Measurements from ENCODE around the gene SALL1. TPM values are rescaled to one million over a fixed set of nuclear protein-coding genes. Genes with fewer than 3 reads are reported as not detected.

SALL1 gene
- total RNA-seq, 1 donor from 2014 or later, result not detected

GRCh38 chr16:51119973-51120729, 30.9 kb downstream of the SALL1 start:
- intact Hi-C loops (cut with micrococcal nuclease), result no loop called here
- DNase-seq (no peak), ATAC-seq (no peak)

GRCh38 chr16:51119556-51119955, 31.5 kb downstream of the SALL1 start:
- DNase-seq (no peak), ATAC-seq (no peak)
- intact Hi-C loops (cut with micrococcal nuclease), result no loop called here

- intact Hi-C loops (cut with micrococcal nuclease), result no loop called here
- DNase-seq (no peak), ATAC-seq (no peak)
Observed at GRCh38 chr16:51116353-51116752, 34.7 kb downstream of the SALL1 start.

GRCh38 chr16:51114382-51114781, 36.7 kb downstream of the SALL1 start:
- DNase-seq (no peak), ATAC-seq (no peak)
- intact Hi-C loops (cut with micrococcal nuclease), result no loop called here

GRCh38 chr16:51113236-51114125, 37.6 kb downstream of the SALL1 start:
- intact Hi-C loops (cut with micrococcal nuclease), result no loop called here
- ATAC-seq (no peak), DNase-seq (no peak)

- intact Hi-C loops (cut with micrococcal nuclease), result no loop called here
- no peak for ATAC-seq
- DNase-seq, result no peak
Observed at GRCh38 chr16:51112323-51112722, 38.7 kb downstream of the SALL1 start.

DNA sequence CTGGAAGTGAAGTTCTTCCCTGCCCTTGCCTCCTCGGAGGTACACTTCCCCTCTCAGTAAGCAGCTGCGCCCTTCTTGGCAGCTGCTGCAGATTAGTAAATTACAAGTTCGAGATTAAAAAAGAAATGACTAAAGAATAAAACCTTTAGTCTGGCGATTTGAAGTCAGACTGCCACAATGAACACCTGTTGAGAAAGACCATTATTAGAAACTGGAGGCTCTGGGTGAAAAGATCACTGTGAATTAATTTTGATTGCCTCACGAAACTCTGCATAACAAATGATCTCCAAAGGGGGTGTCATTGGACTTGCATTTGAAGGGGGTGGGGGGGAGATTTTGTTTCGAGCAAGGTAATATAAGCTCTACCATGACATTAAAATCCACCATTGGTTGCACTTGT, 39.3 kb downstream of the SALL1 start:
- intact Hi-C loops (cut with micrococcal nuclease), result no loop called here
- ATAC-seq (no peak), DNase-seq (no peak)

DNA sequence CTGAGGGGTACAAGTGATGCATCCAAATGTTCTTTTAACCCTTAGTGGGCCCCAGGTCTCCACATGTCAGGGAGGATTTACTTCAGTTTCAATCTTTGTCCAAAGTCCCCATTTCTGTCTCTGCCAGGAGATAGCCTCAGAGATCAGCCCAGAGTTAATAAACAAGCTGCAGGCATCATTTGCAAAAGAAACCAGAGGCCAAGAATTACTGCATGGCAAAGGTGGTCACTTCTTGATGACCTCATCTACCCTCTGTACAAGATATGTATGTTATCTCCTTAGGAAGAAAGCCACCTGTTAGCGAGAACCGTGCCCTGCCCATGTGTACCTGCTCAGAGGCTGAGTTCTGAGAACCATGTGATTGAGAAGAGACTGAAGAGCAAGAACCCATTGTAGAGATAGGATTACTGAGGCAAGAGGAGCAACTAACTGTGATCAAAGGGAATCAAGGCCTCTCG, 40.3 kb downstream of the SALL1 start:
- ATAC-seq (no peak), DNase-seq (no peak)
- intact Hi-C loops (cut with micrococcal nuclease), result no loop called here

GRCh38 chr16:51109173-51109572, 41.9 kb downstream of the SALL1 start:
- DNase-seq (no peak), ATAC-seq (no peak)
- intact Hi-C loops (cut with micrococcal nuclease), result no loop called here

- intact Hi-C loops (cut with micrococcal nuclease), result no loop called here
- ATAC-seq (no peak), DNase-seq (no peak)
Observed at GRCh38 chr16:51107742-51108141, 43.3 kb downstream of the SALL1 start.

- DNase-seq (no peak), ATAC-seq (no peak)
- intact Hi-C loops (cut with micrococcal nuclease), result no loop called here
Observed at GRCh38 chr16:51106535-51106934, 44.5 kb downstream of the SALL1 start.

DNA sequence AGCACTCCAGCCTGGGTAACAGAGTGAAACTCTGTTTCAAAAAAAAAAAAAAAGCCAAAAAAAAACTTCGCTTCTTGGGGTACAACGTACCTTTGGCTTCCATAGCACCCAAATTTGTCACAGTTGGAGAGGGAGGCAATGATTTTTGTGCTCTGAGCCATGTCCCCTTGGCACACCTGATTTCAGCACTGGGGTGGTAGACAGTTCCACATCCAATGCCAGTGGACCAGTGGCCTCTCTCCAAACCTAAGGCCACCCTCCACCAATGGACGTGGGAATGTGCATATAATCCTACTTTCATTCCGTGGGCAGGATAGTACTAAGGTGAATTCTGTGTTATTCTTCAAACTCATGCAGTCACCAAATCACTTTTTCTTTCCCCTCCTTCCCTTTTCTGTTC, 47.5 kb downstream of the SALL1 start:
- DNase-seq, result no peak
- intact Hi-C loops (cut with micrococcal nuclease), result no loop called here
- ATAC-seq, result no peak

DNA sequence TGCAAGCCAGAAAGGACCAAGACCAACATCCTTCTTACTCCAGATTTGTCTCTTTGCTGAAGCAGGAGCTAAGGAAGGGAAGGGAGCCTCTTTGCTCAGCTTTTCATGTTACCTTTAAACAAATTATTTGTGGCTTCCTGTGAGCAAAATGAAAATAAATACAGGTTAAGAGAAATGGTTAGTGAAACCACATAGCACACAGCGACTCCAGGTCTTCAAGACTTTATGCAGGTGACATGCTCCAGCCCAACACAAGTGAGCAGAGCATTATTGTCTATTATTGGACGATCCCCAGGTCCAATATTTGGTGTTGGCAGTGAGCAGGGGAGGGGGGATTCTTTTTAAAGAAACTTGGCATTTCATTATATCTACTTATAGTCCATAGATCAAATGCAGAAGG, 53.3 kb downstream of the SALL1 start:
- no peak for DNase-seq
- intact Hi-C loops (cut with micrococcal nuclease), result no loop called here
- ATAC-seq, result no peak

- ATAC-seq (no peak), DNase-seq (no peak)
- intact Hi-C loops (cut with micrococcal nuclease), result no loop called here
Observed at GRCh38 chr16:51095890-51096626, 55.0 kb downstream of the SALL1 start.

GRCh38 chr16:51095084-51095881, 55.8 kb downstream of the SALL1 start:
- DNase-seq, result no peak
- ATAC-seq, result no peak
- intact Hi-C loops (cut with micrococcal nuclease), result no loop called here

DNA sequence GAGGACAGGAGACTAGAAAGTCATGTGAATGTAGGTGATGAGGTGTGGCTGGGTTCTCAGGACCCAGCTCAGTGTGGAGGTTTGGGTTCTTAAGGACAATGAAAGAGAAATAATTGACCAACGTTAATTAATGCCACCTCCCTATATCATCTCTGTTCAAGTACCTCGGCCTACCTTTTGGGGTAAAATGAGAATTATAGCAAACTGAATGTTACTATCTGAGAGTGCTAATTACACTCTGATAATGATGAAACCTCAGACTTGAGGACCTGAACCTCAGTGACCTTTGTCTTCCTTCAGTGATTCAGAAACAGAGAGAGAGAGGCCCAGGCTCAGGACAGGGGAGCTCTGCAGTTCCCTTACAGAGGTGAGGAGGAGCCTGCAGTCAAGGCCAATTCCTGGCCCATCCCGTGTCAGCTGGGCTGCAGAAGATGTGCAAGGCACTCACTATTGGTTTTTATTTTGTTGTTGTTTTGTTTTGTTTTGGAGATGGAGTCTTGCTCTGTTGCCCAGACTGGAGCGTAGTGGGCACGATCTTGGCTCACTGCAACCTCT, 57.3 kb downstream of the SALL1 start:
- ATAC-seq (no peak), DNase-seq (no peak)
- intact Hi-C loops (cut with micrococcal nuclease), result no loop called here
